ENCODE results near the gene TDRKH.

The TDRKH gene

GRCh38 chr1:151815716-151816327 is 25.5 kb upstream of the TDRKH start:
- ATAC-seq (ENCODE audit: low read depth), result no peak
- Mint-ChIP-seq H3K4me1 (peaks cover 4% of the 10 kb centered on the region), H3K9me3 (no peaks in the 10 kb centered on the region), H3K27me3 (peaks cover 18% of the 10 kb centered on the region), H3K27ac (no peak overlapping the region), H3K4me3 (no peak overlapping the region), H3K36me3 (no peaks in the 10 kb centered on the region)
- DNase-seq (ENCODE audit: low spot score in 2 of 2), result no peak

- peaks cover 18% of the 10 kb centered on the region for H3K27me3 Mint-ChIP-seq
- H3K4me1 Mint-ChIP-seq, result peaks cover 4% of the 10 kb centered on the region
- no peak for ATAC-seq (ENCODE audit: low read depth)
- no peak overlapping the region for H3K27ac Mint-ChIP-seq
- no peaks in the 10 kb centered on the region for H3K9me3 Mint-ChIP-seq
- H3K36me3 Mint-ChIP-seq, result no peaks in the 10 kb centered on the region
- no peak for DNase-seq (ENCODE audit: low spot score in 2 of 2)
- H3K4me3 Mint-ChIP-seq, result no peak overlapping the region
Measured at GRCh38 chr1:151814971-151815545, 24.8 kb upstream of the TDRKH start.

- Mint-ChIP-seq H3K27ac (no peak overlapping the region), H3K36me3 (no peaks in the 10 kb centered on the region), H3K4me3 (no peak overlapping the region), H3K27me3 (peaks cover 15% of the 10 kb centered on the region), H3K9me3 (no peaks in the 10 kb centered on the region), H3K4me1 (peaks cover 4% of the 10 kb centered on the region)
- DNase-seq (ENCODE audit: low spot score in 2 of 2) (no peak), ATAC-seq (ENCODE audit: low read depth) (no peak)
Measured at GRCh38 chr1:151814426-151814825, 24.1 kb upstream of the TDRKH start.

GRCh38 chr1:151813271-151813977 is 23.1 kb upstream of the TDRKH start:
- H3K27me3 Mint-ChIP-seq, result peaks cover 16% of the 10 kb centered on the region
- H3K36me3 Mint-ChIP-seq, result no peaks in the 10 kb centered on the region
- no peak for DNase-seq (ENCODE audit: low spot score in 2 of 2)
- ATAC-seq (ENCODE audit: low read depth), result no peak
- no peak overlapping the region for H3K27ac Mint-ChIP-seq
- H3K4me1 Mint-ChIP-seq, result peaks cover 4% of the 10 kb centered on the region
- no peak overlapping the region for H3K4me3 Mint-ChIP-seq
- H3K9me3 Mint-ChIP-seq, result no peaks in the 10 kb centered on the region

GRCh38 chr1:151811181-151811580 is 20.9 kb upstream of the TDRKH start:
- no peaks in the 10 kb centered on the region for H3K9me3 Mint-ChIP-seq
- DNase-seq (ENCODE audit: low spot score in 2 of 2) (no peak), ATAC-seq (ENCODE audit: low read depth) (no peak)
- H3K36me3 Mint-ChIP-seq, result no peaks in the 10 kb centered on the region
- H3K4me3 Mint-ChIP-seq, result no peak overlapping the region
- peaks cover 8% of the 10 kb centered on the region for H3K4me1 Mint-ChIP-seq
- no peak overlapping the region for H3K27ac Mint-ChIP-seq
- peaks cover 11% of the 10 kb centered on the region for H3K27me3 Mint-ChIP-seq

GRCh38 chr1:151809985-151810556 is 19.8 kb upstream of the TDRKH start:
- H3K36me3 Mint-ChIP-seq, result no peaks in the 10 kb centered on the region
- peaks cover 6% of the 10 kb centered on the region for H3K4me1 Mint-ChIP-seq
- DNase-seq (ENCODE audit: low spot score in 2 of 2) (no peak), ATAC-seq (ENCODE audit: low read depth) (no peak)
- H3K4me3 Mint-ChIP-seq, result no peak overlapping the region
- H3K27ac Mint-ChIP-seq, result no peak overlapping the region
- no peaks in the 10 kb centered on the region for H3K9me3 Mint-ChIP-seq
- H3K27me3 Mint-ChIP-seq, result peaks cover 7% of the 10 kb centered on the region

GRCh38 chr1:151809290-151809984 is 19.1 kb upstream of the TDRKH start:
- Mint-ChIP-seq H3K27ac (no peak overlapping the region), H3K27me3 (peaks cover 5% of the 10 kb centered on the region), H3K4me3 (no peak overlapping the region), H3K9me3 (no peaks in the 10 kb centered on the region), H3K4me1 (peaks cover 6% of the 10 kb centered on the region), H3K36me3 (no peaks in the 10 kb centered on the region)
- ATAC-seq (ENCODE audit: low read depth), result no peak
- DNase-seq (ENCODE audit: low spot score in 2 of 2), result no peak

- Mint-ChIP-seq H3K27me3 (peaks cover 2% of the 10 kb centered on the region), H3K27ac (no peak overlapping the region), H3K4me3 (no peak overlapping the region), H3K4me1 (peaks cover 6% of the 10 kb centered on the region), H3K36me3 (no peaks in the 10 kb centered on the region), H3K9me3 (no peaks in the 10 kb centered on the region)
- no peak for DNase-seq (ENCODE audit: low spot score in 2 of 2)
- no peak for ATAC-seq (ENCODE audit: low read depth)
Measured at GRCh38 chr1:151807766-151808165, 17.5 kb upstream of the TDRKH start.

- H3K36me3 Mint-ChIP-seq, result no peaks in the 10 kb centered on the region
- H3K4me3 Mint-ChIP-seq, result no peak overlapping the region
- ATAC-seq (ENCODE audit: low read depth) (no peak), DNase-seq (ENCODE audit: low spot score in 2 of 2) (no peak)
- no peaks in the 10 kb centered on the region for H3K9me3 Mint-ChIP-seq
- peaks cover 6% of the 10 kb centered on the region for H3K4me1 Mint-ChIP-seq
- H3K27ac Mint-ChIP-seq, result no peak overlapping the region
- peaks cover 2% of the 10 kb centered on the region for H3K27me3 Mint-ChIP-seq
Measured at GRCh38 chr1:151807131-151807530, 16.8 kb upstream of the TDRKH start.

- no peaks in the 10 kb centered on the region for H3K36me3 Mint-ChIP-seq
- no peak overlapping the region for H3K27ac Mint-ChIP-seq
- peaks cover 2% of the 10 kb centered on the region for H3K27me3 Mint-ChIP-seq
- H3K4me3 Mint-ChIP-seq, result no peak overlapping the region
- H3K9me3 Mint-ChIP-seq, result no peaks in the 10 kb centered on the region
- H3K4me1 Mint-ChIP-seq, result peaks cover 6% of the 10 kb centered on the region
- DNase-seq (ENCODE audit: low spot score in 2 of 2), result no peak
- no peak for ATAC-seq (ENCODE audit: low read depth)
Measured at GRCh38 chr1:151806170-151806569, 15.9 kb upstream of the TDRKH start.

- Mint-ChIP-seq H3K4me3 (no peak within 1 kb of the TSS), H3K36me3 (no peaks in the 10 kb centered on the region), H3K9me3 (no peaks in the 10 kb centered on the region), H3K4me1 (peaks cover 6% of the 10 kb centered on the region), H3K27ac (no peak within 1 kb of the TSS), H3K27me3 (peaks cover 5% of the 10 kb centered on the region)
- ATAC-seq (ENCODE audit: low read depth), result no peak
- DNase-seq (ENCODE audit: low spot score in 2 of 2), result no peak
Measured at GRCh38 chr1:151805066-151805820, 14.9 kb upstream of the TDRKH start, which contains the start of gene LINGO4. LINGO4 (minus strand) TSS chr1:151805419; CDS start chr1:151802704, 2,715 bp downstream.

- Mint-ChIP-seq H3K9me3 (no peaks in the 10 kb centered on the region), H3K27me3 (peaks cover 9% of the 10 kb centered on the region), H3K4me1 (peaks cover 6% of the 10 kb centered on the region), H3K4me3 (no peak overlapping the region), H3K36me3 (peaks cover 2% of the 10 kb centered on the region), H3K27ac (no peak overlapping the region)
- no peak for ATAC-seq (ENCODE audit: low read depth)
- no peak for DNase-seq (ENCODE audit: low spot score in 2 of 2)
Measured at GRCh38 chr1:151803915-151804314, 13.6 kb upstream of the TDRKH start.

GRCh38 chr1:151803164-151803563 is 12.9 kb upstream of the TDRKH start:
- Mint-ChIP-seq H3K4me1 (peaks cover 6% of the 10 kb centered on the region), H3K27me3 (peaks cover 8% of the 10 kb centered on the region), H3K27ac (no peak overlapping the region), H3K4me3 (no peak overlapping the region), H3K36me3 (peaks cover 2% of the 10 kb centered on the region), H3K9me3 (no peaks in the 10 kb centered on the region)
- no peak for DNase-seq (ENCODE audit: low spot score in 2 of 2)
- no peak for ATAC-seq (ENCODE audit: low read depth)

Measured in memory B cell (primary cell).